ENCODE measurements around the gene GABRR2.
"Not testable (repeated sequence)": the region's sequence is repeated elsewhere in the genome, so short reads cannot be mapped to it uniquely, and the experiment has no call there.

GABRR2 gene

DNA sequence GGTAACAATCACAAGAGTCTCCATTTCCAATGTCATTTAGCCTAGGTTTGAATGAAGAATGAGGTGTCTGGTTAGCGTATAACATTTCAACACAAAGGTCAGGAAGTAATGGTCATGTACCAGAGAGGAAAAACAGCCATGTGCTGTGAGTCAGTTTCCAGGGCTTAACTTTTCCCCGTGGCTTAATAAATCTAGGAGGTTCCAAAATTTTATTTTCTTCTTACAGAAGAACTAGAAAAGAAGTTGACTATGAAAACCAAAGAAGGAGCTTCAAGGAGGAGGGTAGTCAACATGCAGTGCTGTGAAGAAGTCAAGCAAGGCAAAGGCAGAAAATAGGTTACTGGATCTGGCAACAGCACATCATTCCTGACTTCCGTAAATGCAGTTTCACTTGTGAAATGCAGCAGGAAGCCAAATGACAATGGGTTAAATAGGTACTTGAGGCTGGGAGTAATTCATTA, 8.4 kb upstream of the GABRR2 start:
- peak; percentile 21 to 22 for DNase-seq

DNA sequence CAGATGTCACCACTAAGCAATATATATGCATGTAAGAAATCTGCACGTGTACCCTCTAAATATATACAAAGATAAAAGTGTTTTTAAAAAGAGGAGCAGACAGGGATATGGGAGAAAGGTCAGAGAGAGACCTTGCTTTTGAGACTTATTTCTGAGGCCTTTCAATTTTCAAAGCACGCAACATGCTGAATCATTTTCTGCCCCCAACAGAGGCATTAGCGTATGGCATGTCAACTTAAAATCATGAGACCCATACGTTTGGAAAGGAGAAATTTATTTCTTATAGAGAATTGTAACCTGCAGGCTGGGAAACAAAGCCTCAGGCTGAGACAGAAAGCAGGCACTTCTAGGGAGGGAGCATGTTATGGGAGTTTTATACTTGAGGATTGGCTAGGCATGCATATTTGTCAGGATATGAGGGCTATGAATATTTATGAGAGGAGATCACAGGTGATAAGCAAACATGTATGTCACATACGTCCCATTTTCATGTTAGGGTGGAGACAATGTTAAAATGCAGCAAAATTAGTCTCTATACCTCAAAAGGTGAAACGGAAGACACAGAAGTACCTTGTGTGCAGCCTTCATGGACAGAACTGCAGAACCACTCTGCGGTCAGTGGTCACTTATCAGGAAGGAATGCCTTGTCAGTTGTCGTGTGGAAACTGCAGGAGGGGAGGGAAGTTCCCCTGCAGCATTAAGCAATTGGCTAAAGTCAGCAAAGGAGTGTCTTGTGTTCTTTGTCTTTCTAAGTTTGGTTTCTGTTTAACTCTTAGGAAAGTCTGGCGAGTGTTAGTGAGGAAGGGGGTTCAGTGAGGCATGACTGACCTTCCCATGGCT, 6.3 kb upstream of the GABRR2 start:
- DNase-seq, result peak; percentile 75 to 85

DNA sequence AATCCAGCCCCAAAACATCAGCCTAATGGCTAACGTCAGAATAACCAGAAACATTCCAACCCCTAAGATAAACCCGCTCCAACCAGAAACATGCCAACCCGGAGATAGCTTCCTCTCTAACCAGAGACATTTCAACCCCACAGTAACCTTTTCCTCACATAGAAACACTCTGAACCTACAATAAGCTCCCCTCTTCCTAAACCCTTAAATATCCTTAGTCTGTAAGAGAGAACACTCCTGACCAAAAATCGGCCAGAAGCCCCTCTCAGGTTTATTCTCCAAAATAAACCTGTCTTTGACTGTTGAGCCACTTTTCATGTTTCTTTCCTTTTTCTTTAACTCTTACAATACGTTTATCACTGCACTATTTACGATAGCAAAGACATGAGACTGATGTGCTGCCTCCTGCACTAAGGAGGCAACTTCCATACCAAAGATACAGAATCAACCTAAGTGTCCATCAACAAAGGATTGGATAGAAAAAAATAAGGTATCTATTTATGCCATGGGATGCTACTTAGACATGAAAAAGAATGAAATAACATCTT, 5.0 kb upstream of the GABRR2 start:
- DNase-seq, result no peak

DNA sequence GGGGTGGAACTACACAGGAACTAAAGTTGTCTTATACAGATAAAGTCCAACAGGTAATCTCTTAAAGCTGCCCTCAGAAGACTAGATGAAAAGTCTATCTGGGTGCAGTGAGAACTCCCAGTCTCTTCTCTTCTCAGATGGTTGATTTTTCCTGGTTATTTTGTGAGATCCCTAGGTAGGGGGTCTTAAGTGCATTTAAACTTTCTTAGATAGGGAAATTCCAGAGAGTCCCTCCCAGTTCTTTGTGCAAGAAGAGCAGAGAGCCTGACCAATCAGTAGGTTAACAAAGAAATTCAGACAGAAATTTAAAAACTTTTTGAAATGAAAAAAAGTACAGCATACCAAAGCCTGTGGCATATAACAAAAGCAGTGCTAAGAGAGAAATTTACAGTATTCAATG, 2.0 kb upstream of the GABRR2 start:
- no peak for DNase-seq

DNA sequence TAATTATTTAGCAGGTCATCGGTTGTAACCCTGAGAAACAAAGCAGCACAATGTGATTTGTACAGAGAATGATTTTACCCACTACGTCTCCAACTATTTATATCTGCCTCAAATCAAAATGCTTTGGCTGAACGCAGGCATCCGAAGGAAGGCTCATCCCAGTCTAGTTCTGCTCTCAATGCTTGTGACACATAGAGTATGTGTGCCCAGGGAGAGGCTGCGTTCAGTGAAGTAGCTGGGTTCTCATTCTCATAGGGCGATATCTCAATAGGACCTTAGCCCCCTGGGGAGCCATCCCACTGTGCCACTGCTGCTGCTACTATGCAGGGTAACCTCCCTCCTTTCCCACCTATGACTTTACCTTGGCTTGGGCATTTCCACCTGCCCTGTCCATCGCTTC, 407 bp downstream of the GABRR2 start:
- no peak for DNase-seq

DNA sequence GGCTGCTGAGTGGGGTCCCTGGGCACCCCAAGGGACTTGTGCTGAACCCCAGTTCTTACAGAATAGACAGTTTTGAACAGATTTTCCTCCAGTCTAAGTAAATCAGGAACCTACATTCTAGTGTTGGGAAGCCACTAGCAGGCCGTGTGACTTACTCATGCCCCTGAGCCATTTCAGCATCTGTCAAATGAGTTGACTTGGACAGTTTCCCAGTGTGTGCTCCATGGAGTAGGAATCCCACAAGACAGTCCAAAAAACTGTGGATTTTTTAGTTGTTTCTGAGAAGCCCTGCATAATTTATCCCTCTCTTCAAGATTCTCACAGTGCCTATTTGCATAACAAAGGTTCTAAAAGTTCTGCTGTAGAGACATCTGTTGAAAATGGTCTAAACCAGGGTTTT, 2.1 kb downstream of the GABRR2 start:
- DNase-seq, result peak in 1 of 2 experiments; percentile 7

DNA sequence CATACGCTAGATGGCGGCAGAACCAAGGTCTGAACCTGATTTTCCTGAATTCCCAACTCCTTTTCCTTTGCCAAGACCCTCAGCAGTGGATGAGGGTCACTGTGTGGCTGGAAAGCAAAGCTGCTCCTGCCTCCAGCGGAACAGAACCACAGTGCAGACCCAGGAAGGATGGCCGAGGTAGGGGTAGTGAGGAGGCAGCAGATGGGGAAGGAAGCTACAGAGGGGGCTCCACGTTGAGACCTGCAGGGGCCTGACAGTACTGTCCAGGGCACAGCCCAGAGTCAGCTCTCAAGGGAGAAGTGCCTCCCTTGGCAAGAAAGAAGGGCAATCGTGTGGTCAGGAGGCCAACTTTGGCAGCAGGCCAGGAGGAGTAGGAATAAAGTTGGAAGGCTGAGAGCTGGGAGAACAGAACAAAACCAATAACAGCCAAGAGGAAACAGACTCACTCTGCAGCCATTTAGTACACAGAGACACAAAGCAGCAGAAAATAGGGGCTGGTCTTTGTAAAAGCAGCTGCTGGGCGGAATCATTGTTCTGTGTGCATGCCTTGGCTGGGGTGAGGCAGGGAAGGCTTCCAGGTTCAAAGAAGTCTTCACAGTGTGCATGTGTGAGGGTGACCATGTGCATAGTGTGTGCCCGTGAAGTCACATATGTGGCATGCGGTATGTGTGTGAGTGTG, 3.1 kb downstream of the GABRR2 start:
- peak; percentile 52 to 62 for DNase-seq

DNA sequence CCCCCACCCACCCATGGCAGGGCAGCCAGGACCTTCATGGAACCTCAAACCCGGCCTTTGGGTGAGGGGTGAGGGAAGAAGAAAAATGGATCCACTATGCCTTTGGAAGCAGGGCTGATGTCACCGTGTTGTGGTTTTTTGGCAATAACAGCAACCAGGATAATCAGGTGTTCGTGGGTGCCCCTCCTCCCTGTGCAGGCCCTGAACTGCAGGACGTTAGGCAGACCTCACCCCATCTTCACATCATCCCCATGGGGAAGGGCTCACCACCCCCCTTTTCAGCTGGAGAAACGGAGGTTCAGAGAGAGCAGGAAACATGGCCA, 3.6 kb downstream of the GABRR2 start:
- DNase-seq, result no peak

DNA sequence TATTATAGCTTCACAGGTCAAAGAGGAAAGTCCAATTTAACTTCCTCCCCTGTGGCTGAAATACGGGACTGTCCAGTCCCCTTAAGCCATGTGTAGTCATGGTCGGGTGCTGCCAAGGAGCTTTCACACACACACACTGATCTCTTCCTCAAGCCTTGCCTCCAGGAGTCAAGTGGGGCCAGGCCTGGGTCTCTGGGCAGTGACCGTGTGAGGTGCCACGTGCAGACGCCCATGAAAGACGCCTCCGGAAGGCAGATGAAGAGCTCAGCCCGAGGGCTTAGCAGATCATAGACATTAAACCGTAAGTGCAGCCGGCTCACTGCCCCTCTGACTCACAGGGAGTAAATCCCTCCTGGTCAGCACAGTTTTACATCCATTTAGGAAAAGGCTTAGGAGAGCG, 4.2 kb downstream of the GABRR2 start:
- DNase-seq, result no peak

DNA sequence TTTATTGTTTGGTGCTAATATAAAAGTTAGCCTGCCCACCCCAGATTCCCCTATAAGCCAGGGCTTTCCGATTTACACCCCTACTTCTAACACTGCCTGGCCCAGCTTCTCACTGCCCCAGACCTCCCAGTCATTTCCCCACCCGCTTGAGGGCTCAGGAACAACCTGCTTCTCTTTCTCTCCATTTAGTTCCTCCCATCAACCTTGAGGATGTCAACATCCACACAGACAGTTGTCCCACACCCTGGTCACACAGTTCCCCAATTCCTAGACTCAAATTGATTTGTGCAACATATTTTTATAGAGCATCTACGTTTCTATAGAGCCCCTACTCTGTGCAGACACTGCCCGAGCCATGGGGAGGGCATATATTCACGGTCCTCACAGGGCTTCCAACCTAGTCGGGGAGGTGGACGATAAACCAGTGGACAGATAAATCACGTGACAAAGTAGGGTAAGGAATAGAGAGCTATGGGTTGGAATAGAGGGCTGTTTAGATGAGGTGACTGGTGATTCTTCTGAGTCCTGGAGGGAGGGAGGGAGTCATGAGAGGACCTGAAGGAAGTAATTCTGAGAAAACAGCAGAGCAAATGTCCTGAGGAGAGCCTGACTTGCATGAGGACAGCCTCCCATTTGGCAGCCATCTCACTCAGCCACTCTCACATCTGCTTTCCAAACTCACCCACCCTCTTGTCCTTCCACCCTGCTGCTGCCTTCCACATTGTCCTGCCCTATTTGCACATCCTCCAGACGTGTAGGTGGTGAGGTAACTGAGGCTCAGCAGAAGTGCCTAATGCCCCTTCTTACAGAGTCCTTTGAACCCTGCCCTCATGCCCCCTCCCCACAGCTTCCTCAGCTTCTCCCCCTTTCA, 6.3 kb downstream of the GABRR2 start:
- DNase-seq, result peak; percentile 35 to 41

DNA sequence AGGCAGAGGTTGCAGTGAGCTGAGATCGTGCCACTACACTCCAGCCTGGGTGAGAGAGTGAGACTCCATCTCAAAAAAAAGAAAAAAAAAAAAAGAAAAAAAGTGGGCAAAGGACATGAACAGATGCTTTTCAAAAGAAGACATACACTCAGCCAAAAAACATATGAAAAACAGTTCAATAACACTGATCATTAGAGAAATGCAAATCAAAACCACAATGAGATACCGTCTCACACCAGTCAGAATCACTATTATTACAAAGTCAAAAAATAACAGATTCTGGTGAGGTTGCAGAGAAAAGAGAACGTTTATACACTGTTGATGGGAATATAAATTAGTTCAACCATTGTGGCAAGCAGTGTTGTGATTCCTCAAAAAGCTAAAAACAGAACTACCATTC, 10.6 kb downstream of the GABRR2 start:
- DNase-seq, result not testable (repeated sequence)

DNA sequence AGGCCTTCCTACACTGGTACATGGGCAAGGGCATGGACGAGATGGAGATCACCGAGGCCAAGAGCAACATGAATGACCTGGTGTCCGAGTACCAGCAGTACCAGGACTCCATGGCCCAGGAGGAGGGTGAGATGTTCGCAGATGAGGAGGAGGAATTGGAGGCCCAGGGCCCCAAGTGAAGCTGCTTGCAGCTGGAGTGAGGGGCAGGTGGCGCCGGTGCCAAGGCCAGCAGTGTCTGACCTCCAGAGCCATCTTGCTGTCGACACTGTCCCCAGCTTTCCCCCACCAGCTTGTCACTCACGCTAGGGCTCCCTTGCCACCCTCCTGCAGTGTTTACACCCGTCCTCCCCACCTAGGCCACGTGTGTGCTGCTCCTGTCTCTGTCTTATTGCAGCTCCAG, 12.2 kb downstream of the GABRR2 start:
- no peak for DNase-seq

DNA sequence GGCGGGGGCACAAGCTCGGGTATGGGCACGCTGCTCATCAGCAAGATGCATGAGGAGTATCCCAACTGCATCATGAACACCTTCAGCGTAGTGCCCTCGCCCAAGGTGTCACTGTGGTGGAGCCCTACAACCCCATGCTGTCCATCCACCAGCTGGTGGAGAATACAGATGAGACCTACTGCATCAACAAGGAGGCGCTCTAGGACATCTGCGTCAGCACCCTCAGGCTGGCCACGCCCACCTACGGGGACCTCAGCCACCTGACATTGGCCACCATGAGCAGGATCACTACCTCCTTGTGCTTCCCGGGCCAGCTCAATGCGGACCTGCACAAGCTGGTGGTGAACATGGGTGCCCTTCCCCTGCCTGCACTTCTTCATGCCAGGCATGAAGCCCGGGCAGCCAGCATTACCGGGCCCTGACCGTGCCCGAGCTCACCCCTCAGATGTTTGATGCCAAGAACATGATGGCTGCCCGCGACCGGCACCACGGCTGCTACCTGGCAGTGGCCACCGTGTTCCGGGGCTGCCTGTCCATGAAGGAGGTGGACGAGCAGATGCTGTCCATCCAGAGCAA, 12.8 kb downstream of the GABRR2 start:
- DNase-seq, result no peak

DNA sequence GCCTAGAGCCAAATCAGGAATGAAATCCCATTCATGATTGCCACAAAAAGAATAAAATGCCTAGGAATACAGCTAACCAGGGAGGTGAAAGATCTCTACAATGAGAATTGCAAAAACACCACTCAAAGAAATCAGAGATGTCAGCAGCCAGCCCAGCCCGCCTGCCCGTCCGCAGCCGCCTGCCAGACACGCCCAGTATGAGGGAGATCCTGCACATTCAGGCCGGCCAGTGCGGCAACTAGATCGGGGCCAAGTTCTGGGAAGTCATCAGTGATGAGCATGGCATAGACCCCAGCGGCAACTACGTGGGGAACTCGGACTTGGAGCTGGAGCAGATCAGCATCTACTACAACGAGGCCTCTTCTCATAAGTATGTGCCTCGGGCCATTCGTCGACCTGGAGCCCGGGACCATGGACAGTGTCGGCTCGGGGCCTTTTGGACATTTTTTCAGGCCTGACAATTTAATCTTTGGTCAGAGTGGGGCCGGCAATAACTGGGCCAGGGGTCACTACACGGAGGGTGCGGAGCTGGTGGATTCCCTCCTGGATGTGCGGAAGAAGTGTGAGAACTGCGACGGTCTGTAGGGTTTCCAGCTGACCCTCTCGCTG, 13.4 kb downstream of the GABRR2 start:
- no peak for DNase-seq

DNA sequence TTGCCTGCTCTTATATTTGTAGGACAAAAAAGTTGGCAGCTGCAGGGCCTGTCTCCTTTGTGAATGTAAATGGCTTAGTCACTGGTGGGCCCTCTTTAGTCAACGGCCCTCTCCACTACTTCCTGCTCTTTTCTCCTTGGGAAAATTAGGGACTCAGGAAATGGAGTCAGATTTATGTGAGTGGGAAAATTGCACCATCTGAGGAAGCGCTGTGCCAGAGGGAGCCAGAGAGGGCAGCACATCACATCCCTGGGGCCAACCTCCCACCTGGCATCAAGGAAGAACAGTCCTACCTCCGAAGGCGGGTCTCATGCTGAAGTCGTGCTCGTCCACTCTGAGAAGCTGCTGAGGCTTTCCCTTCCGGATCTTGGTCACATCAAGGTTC, 15.6 kb downstream of the GABRR2 start:
- DNase-seq, result no peak

DNA sequence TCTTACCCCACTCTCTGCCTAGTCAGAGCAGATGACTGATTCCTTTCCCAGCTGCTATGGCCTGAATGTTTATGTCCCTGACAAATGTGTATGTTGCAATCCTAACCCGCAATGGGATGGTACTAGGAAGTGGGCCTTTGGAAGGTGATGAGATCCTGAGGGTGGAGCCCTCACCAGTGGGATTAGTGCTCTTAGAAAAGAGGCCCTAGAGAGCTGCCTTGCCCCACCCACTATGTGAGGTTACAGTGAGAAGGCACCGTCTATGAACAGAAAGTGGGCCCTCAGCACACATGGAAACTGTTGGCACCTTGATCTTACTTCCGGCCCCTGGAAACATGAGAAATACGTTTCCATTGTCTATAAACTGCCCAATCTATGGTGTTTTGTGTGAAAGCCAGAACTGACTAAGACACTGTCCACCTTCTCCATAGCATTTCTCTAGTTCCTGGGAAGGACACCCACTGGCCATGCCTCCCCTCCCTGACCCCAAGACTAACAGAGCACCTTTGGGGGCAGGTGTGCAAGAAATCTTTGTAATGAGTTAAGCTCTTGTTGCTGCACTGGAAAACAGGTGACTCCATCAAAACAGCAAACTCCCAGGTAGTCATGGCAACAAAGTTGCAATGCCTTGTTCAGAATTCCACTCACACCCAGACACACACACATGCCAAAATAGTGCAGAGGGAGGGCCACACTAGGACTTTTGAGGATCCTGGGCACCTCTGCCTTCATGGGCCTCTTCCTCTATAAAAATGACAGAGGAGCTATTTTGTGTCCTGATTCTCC, 16.2 kb downstream of the GABRR2 start:
- no peak for DNase-seq

DNA sequence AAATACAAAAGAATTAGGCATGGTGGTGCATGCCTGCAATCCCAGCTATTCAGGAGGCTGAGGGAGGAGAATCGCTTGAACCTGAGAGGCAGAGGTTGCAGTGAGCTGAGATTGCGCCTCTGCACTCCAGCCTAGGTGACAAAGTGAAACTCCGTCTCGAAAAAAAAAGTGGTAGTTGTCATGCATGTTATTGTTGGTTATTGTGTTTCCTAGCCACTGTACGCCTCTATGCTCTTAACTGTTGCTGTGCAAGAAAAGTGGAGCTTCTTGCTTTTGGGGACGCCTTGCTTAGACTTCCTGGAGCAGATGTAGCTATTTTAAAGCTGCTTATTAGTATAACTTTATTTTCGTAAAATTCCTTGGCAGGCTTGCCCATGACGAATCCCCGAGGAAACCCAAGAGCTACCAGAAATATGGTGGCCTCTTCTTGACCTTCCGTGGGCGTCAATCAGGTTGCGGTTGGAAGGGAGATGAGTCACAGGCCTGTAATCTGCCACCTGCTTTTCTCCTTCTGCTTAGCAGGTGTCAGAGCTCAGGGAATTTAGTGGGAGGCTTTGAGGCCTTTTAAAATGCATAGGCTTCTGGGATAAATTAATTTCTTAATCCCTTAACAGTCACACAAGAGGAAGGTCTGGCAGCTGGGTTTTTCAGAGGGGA, 17.3 kb downstream of the GABRR2 start:
- DNase-seq, result peak; percentile 45 to 58

DNA sequence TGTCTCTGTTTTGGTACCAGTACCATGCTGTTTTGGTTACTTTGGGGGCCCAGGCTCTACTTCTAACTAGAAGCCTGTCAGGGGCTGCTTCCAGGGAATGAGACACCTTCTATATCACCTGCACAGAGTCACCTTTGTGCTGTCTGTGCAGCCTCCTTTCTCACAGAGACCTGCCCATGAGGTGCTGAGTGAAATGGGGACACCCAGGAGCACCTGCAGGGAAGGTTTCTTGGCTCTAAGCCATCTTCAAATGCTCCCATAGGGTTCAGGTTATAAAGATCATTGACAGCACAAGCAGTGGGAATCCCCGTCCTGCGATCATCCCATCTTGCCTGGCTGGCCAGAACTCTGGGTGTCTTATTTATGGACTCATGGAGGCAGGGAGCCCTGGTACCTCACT, 19.1 kb downstream of the GABRR2 start:
- no peak for DNase-seq

DNA sequence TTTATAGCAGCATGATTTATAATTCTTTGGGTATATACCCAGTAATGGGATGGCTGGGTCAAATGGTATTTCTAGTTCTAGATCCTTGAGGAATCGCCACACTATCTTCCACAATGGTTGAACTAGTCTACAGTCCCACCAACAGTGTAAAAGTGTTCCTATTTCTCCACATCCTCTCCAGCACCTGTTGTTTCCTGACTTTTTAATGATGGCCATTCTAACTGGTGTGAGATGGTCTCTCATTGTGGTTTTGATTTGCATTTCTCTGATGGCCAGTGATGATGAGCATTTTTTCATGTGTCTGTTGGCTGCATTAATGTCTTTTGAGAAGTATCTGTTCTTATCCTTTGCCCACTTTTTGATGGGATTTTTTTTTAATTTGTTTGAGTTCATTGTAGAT, 20.0 kb downstream of the GABRR2 start:
- not testable (repeated sequence) for DNase-seq

DNA sequence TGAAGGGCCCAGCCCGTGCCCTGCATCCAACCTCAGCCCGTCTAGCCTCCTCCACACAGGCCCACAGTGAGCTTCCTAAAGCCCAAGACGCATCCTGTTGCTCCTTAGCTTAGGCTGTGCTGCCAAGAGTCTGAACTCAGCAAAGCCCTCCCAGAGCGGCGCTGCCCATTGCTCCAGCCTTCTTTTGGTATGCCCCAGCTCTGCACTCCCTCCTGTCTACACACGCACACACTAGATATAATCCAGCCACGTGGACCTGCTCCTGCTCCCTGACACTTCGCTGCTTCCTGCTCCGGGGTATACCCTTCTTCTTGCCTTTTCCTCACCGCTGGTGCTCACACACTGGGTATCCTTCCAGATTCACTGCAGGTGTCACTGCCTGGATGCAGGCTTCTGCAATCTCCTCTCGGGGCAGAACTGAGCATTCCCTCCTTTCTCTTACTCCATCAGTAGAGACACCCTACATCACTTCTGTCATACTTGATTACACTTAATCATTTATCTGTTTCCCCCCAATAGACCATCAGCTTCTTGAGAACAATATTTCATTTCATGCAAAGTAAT, 23.8 kb downstream of the GABRR2 start:
- no peak for DNase-seq
